K562 (cell line): Measurements from ENCODE around the gene LMAN2L. TPM values are rescaled to one million over a fixed set of nuclear protein-coding genes. Genes with fewer than 3 reads are reported as not detected.

Source experiments
- ATAC-seq: fragments of 200-7000 bp; cut with Tn5 transposase; 3 replicates; pipeline ENCODE4 v1.9.1; 2020; ENCODE audit warnings: moderate library complexity
- BruUV-seq: library from RNA; stranded (reverse); fragments of 400-500 nt; replicated peaks from 2 replicates; lab custom pipeline; 2021; lab: Mats Ljungman, UMichigan
- CTCF ChIA-PET: fragments of 300-600 bp; formaldehyde crosslinking; extraction: SDS; loops from one replicate; lab custom pipeline; 2021; ENCODE audit warnings: low intra/inter-chr PET ratio; lab: Yijun Ruan, JAX
- POLR2A ChIA-PET: fragments of 300-600, 350-650 bp; sonication (Branson Sonifier 250); formaldehyde crosslinking; extraction: SDS; loops from one replicate; lab custom pipeline; 2021; ENCODE audit warnings: antibody characterized with exemption, inconsistent platforms; lab: Yijun Ruan, JAX
- DNase-seq, 4 experiments: peaks; one replicate each; pipeline versions ENCODE4 v3.0.0 to v3.0.0-alpha.2; 2011 to 2018; ENCODE audit warnings: low spot score in 3 of 4, mixed read lengths in 3 of 4; ENCODE audit errors: extremely low read depth in 1 of 4
- FAIRE-seq: peaks from 2 replicates; lab custom pipeline; 2011; peaks lifted over from hg19 to GRCh38; lab: Jason Lieb, UNC
- H2AFZ ChIP-seq: 2 replicates; pipeline ENCODE4 v1.6.0; 2011; ENCODE audit warnings: low read depth, low read length, control low read depth, inconsistent platforms
- H3K27ac ChIP-seq: fragments of 200-600 bp; 3 replicates; pipeline ENCODE4 v1.8.0; 2011; ENCODE audit warnings: low read depth, mild to moderate bottlenecking, control low read depth, inconsistent platforms, low read length, moderate library complexity, mixed read lengths; ENCODE audit errors: extremely low read depth
- H3K27me3 ChIP-seq, 2 experiments: fragments of 300-600 bp in 1 of 2; 2 replicates in 1 of 2; 3 replicates in 1 of 2; pipeline versions ENCODE4 v1.6.0 to v1.8.0; 2011; ENCODE audit warnings: inconsistent platforms in 2 of 2, low read length in 2 of 2, mild to moderate bottlenecking in 1 of 2, mixed read lengths in 1 of 2, moderate library complexity in 1 of 2; ENCODE audit not compliant: control insufficient read depth in 2 of 2, insufficient read depth in 2 of 2
- H3K36me3 ChIP-seq: fragments of 300-600 bp; 3 replicates; pipeline ENCODE4 v1.8.0; 2011; ENCODE audit warnings: mild to moderate bottlenecking, low read length, inconsistent platforms; ENCODE audit not compliant: control insufficient read depth, insufficient read depth
- H3K4me1 ChIP-seq, 2 experiments: fragments of 200-600 bp in 1 of 2; replicated peaks in 1 of 2; 2 replicates in 1 of 2; 3 replicates in 1 of 2; pipeline versions ENCODE4 v1.5.1 to v1.8.0; 2011; ENCODE audit warnings: inconsistent platforms in 2 of 2, low read length in 2 of 2, mild to moderate bottlenecking in 1 of 2, mixed read lengths in 1 of 2, moderate library complexity in 1 of 2; ENCODE audit not compliant: control insufficient read depth in 2 of 2, insufficient read depth in 2 of 2
- H3K4me2 ChIP-seq: 2 replicates; pipeline ENCODE4 v1.6.1; 2011; ENCODE audit warnings: low read length, control low read depth, inconsistent platforms, mixed read lengths; ENCODE audit not compliant: insufficient read depth
- H3K4me3 ChIP-seq: fragments of 200-600 bp; sonication (generic), shearing (Covaris generic); 2 replicates; pipeline ENCODE4 v1.5.1; 2016; ENCODE audit warnings: control low read depth, inconsistent platforms
- H3K79me2 ChIP-seq: fragments of 200-600 bp; 3 replicates; pipeline ENCODE4 v1.8.0; 2011; ENCODE audit warnings: low read length, inconsistent platforms; ENCODE audit not compliant: control insufficient read depth, insufficient read depth
- H3K9ac ChIP-seq, 2 experiments: 2 replicates each; pipeline versions ENCODE4 v1.6.0 to v1.6.1; 2011; ENCODE audit warnings: low read depth in 2 of 2, low read length in 2 of 2, control low read depth in 1 of 2, inconsistent platforms in 1 of 2, mild to moderate bottlenecking in 1 of 2, mixed read lengths in 1 of 2; ENCODE audit not compliant: insufficient read depth in 1 of 2
- H3K9me1 ChIP-seq: one replicate; pipeline ENCODE4 v1.6.0; 2011; ENCODE audit warnings: inconsistent platforms, mild to moderate bottlenecking, low read length, moderate library complexity; ENCODE audit not compliant: control insufficient read depth, insufficient read depth
- H3K9me3 ChIP-seq: replicated peaks from 2 replicates; pipeline ENCODE4 v1.5.1; 2011; ENCODE audit warnings: low read depth, low read length, inconsistent platforms; ENCODE audit not compliant: control insufficient read depth, insufficient read depth
- H4K20me1 ChIP-seq: replicated peaks from 2 replicates; pipeline ENCODE4 v1.6.1; 2011; ENCODE audit warnings: low read length, inconsistent platforms, mixed read lengths; ENCODE audit not compliant: control insufficient read depth, insufficient read depth
- ARID2 ChIP-seq: fragments of 450-650 bp; IDR thresholded peaks from 2 replicates; pipeline ENCODE4 v1.6.1; 2017; ENCODE audit warnings: antibody characterized with exemption, mild to moderate bottlenecking
- CREM ChIP-seq: IDR thresholded peaks from 2 replicates; pipeline ENCODE4 v1.6.1; 2014; ENCODE audit warnings: antibody characterized with exemption, low read depth
- ESRRA ChIP-seq: fragments of 450-650 bp; IDR thresholded peaks from 2 replicates; pipeline ENCODE4 v1.6.1; 2014; ENCODE audit warnings: low read depth, mild to moderate bottlenecking, moderate library complexity, borderline replicate concordance
- FOXA3 ChIP-seq, 2 experiments: fragments of 450-650 bp in 1 of 2; sonication (generic) in 1 of 2; formaldehyde crosslinking; IDR thresholded peaks in 1 of 2; conservative IDR thresholded peaks in 1 of 2; 2 replicates each; pipeline versions ENCODE4 v1.4.0 to v1.8.0; 2020 to 2022; ENCODE audit warnings: mild to moderate bottlenecking in 2 of 2, missing genetic modification reagents in 1 of 2
- FUS ChIP-seq: fragments of 200-400 bp; formaldehyde crosslinking; optimal IDR thresholded peaks from 2 replicates; pipeline ENCODE3; 2017; ENCODE audit warnings: low read depth, low read length
- GABPB1 ChIP-seq: sonication (generic); formaldehyde crosslinking; IDR thresholded peaks from 2 replicates; pipeline ENCODE4 v1.8.0; 2022; ENCODE audit warnings: mild to moderate bottlenecking, missing genetic modification reagents
- HES1 ChIP-seq: fragments of 450-650 bp; IDR thresholded peaks from 2 replicates; pipeline ENCODE4 v1.6.1; 2016; ENCODE audit warnings: low read depth, mild to moderate bottlenecking, moderate library complexity
- HMBOX1 ChIP-seq: sonication (generic); IDR thresholded peaks from 2 replicates; pipeline ENCODE4 v1.6.1; 2016
- HMG20A ChIP-seq: fragments of 450-650 bp; formaldehyde crosslinking; conservative IDR thresholded peaks from 2 replicates; pipeline ENCODE4 v1.4.0; 2020; ENCODE audit warnings: mild to moderate bottlenecking, mixed read lengths
- HNRNPLL ChIP-seq: fragments of 200-400 bp; formaldehyde crosslinking; IDR thresholded peaks from 2 replicates; pipeline ENCODE4 v1.6.1; 2017; ENCODE audit warnings: low read length, low read depth, mild to moderate bottlenecking; ENCODE audit not compliant: poor library complexity, severe bottlenecking
- MCM2 ChIP-seq: fragments of 450-650 bp; IDR thresholded peaks from 2 replicates; pipeline ENCODE4 v1.6.1; 2017; ENCODE audit warnings: low read depth, mild to moderate bottlenecking
- MCM3 ChIP-seq: fragments of 450-650 bp; IDR thresholded peaks from 2 replicates; pipeline ENCODE4 v1.6.1; 2016
- NFIC ChIP-seq: fragments of 450-650 bp; IDR thresholded peaks from 2 replicates; pipeline ENCODE4 v1.6.1; 2017; ENCODE audit warnings: mild to moderate bottlenecking, inconsistent platforms
- POLR3A ChIP-seq: IDR thresholded peaks from 2 replicates; pipeline ENCODE4 v1.6.1; 2011; ENCODE audit warnings: borderline replicate concordance, mild to moderate bottlenecking, moderate library complexity; ENCODE audit not compliant: insufficient read length, insufficient read depth; ENCODE audit errors: extremely low read depth
- RBFOX2 ChIP-seq: fragments of 200-400 bp; formaldehyde crosslinking; IDR thresholded peaks from 2 replicates; pipeline ENCODE4 v1.6.1; 2017; ENCODE audit warnings: low read depth, mild to moderate bottlenecking, low read length, moderate library complexity
- SMAD3 ChIP-seq: fragments of 450-650 bp; formaldehyde crosslinking; conservative IDR thresholded peaks from 2 replicates; pipeline ENCODE4 v1.4.0; 2020; ENCODE audit warnings: mild to moderate bottlenecking
- VEZF1 ChIP-seq: fragments of 200-800 bp; sonication (Bioruptor generic); IDR thresholded peaks from 2 replicates; pipeline ENCODE4 v1.6.1; 2017; ENCODE audit warnings: missing genetic modification characterization, missing compliant biosample characterization
- ZFP36 ChIP-seq: fragments of 150-350 bp; IDR thresholded peaks from 2 replicates; pipeline ENCODE4 v1.6.1; 2018; ENCODE audit warnings: low read length, low read depth; ENCODE audit not compliant: partially characterized antibody
- ZNF217 ChIP-seq: sonication (generic); formaldehyde crosslinking; IDR thresholded peaks from 2 replicates; pipeline ENCODE4 v1.8.0; 2022; ENCODE audit warnings: mild to moderate bottlenecking, missing genetic modification reagents
- WGBS: fragments of 100-300 bp; shearing (Covaris generic); methylation state at CpG from one replicate; pipeline ENCODE4 v1.1.6; 2016; ENCODE audit warnings: low coverage, mixed read lengths; ENCODE audit not compliant: insufficient coverage; ENCODE audit errors: missing lambda C conversion rate; 5-methylcytosine and 5-hydroxymethylcytosine counted together
- in situ Hi-C: fragments of 300-500 bp; cut with MboI; formaldehyde crosslinking; loops from 4 replicates; pipeline ENCODE4 v1.15.0; 2018; ENCODE audit warnings: inconsistent platforms, mixed read lengths
- intact Hi-C: fragments of 100-400 bp; cut with micrococcal nuclease; formaldehyde crosslinking; loops from 2 replicates; pipeline ENCODE4 v1.14.2; 2022
- polyA plus RNA-seq, 8 experiments: library from polyadenylated mRNA; depleted of rRNA in 4 of 8; stranded (reverse) in 5 of 8; unstranded in 3 of 8; fragments of >200 nt; fragmentation: Nextera tagmentation in 2 of 8; fragmentation: Illumina TruSeq in 1 of 8; extraction: Ambion mirVana in 2 of 8; extraction: Trizol in 1 of 8; gene quantifications; 2 replicates each; pipeline versions ENCODE4 v1.2.1 to v1.2.3, GENCODE V29; 2011 to 2014; ENCODE audit warnings: inconsistent platforms in 1 of 8, missing spikeins in 1 of 8
- total RNA-seq, 7 experiments: library from RNA; depleted of rRNA in 6 of 7; stranded (reverse); fragments of >200 nt in 6 of 7; fragmentation: Illumina TruSeq in 2 of 7; extraction: Trizol in 2 of 7; gene quantifications; 2 replicates each; pipeline versions ENCODE4 v1.2.1 to v1.2.3, GENCODE V29; 2011 to 2021; ENCODE audit warnings: low replicate concordance in 1 of 7

The LMAN2L gene
- total and polyA plus RNA-seq, 9 of the 15 experiments (the other 6 are each of a cell fraction or from before 2014, with no cell fraction given), result 7.2 to 37.7 (median 12.5) TPM

DNA sequence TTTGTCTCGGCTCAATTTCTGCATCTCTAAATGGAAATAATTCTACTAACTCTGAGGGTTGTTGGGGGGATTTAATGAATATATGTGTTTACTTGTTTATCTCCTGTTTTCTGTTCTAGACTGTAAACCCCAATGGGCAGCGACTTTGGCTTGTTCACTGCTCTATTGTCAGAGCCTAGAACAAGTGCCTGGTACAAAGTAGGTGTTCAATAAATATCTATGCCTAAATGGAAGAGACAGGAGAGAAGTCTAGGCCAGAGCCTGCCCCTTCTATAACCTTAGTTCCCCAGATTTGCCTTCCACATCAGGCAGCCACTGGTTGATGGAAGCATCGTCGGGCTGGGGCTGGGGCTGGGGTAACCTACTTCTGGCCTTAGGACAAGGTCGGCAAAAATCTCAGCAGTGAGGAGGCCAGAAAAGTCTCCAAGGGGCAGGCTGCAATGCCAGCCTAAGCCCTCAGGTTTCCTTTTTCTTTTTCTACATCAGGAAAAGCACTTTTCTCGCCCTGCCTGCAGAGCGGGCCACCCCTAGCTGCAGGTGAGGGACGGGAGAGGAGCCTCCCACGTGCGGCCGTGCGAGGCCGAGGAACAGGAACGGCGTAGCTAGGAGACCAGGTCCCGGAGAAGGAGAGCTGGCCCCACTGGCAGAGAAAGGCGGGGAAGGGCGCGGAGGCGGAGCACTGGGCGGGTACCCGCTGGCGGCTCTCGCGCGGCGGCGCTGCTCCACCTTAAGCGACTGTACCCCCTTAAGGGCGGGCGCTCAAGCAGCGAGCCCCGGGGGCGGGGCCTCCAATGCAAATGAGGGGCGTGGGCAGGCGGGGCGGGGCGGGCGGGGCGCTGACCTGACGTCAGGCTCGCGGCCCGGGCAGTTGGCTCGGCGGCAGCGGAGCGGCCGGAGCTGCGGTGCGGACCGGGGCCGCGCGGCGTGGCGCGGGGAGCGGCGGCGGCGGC is 20.4 kb upstream of the LMAN2L start, which contains the start of gene CNNM4:
TSS of gene CNNM4 (plus strand) at position 867 of the 950 bp plus-strand sequence. CDS start 98 bp downstream, outside the sequence.
- BruUV-seq, result no TSS peak
- H3K9ac ChIP-seq, result peak within 1 kb of the TSS; percentile 76 to 100
- no peak for TF ChIP-seq SMAD3 (CRISPR knock-in tag)
- peak; percentile 28; the same call in 1 of the 2 replicates for TF ChIP-seq GABPB1
- no peak for TF ChIP-seq ZFP36
- no peak for TF ChIP-seq MCM2
- TF ChIP-seq CREM, result peak; percentile 43; the same call in 1 of the 2 replicates
- no peak for TF ChIP-seq ESRRA
- no peak for TF ChIP-seq ZNF217 (CRISPR knock-in tag)
- TF ChIP-seq HMBOX1, result no peak
- no peak for TF ChIP-seq POLR3A
- no peak for TF ChIP-seq HNRNPLL
- no peak for TF ChIP-seq ARID2
- TF ChIP-seq MCM3, result no peak
- no peak for TF ChIP-seq HMG20A
- TF ChIP-seq RBFOX2, result peak; percentile 65; the same call in 1 of the 2 replicates
- no peak for TF ChIP-seq FOXA3 (CRISPR knock-in tag; conservative IDR thresholded peaks at IDR 0.05 in 1 of 2, IDR thresholded peaks at IDR 0.05 in 1 of 2)
- TF ChIP-seq NFIC, result no peak
- no peak for TF ChIP-seq HES1
- no peak for TF ChIP-seq FUS
- TF ChIP-seq VEZF1 (CRISPR knock-in tag), result peak; percentile 90

More for the DNA sequence above, 20.4 kb upstream of the LMAN2L start, which contains the start of gene CNNM4:
- FAIRE-seq (no peak), DNase-seq (peak; percentile 93 to 96 (median 96)), ATAC-seq (peak; percentile 87)
- POLR2A ChIA-PET, result interaction anchor here (0.7 to 3.5 kb wide), 6 partner anchors 10 to 222 kb away, joined by 3 to 15 read pairs (median 4); no protein-coding TSS in a partner anchor
- Histone ChIP-seq H4K20me1 (peaks cover 5% of the 10 kb centered on the region; the same call in 1 of the 2 replicates), H2AFZ (peak within 1 kb of the TSS; percentile 99), H3K36me3 (no peaks in the 10 kb centered on the region), H3K27ac (peak within 1 kb of the TSS; percentile 77), H3K27me3 (no peaks in the 10 kb centered on the region; a peak in 1 of 5 replicates), H3K9me1 (peaks cover 7% of the 10 kb centered on the region), H3K4me3 (peak within 1 kb of the TSS; percentile 54), H3K4me1 (peaks cover 34 to 45% of the 10 kb centered on the region in 2 experiments), H3K9me3 (no peaks in the 10 kb centered on the region), H3K4me2 (peak within 1 kb of the TSS; percentile 99), H3K79me2 (peaks cover 35% of the 10 kb centered on the region)
- intact Hi-C loops, result loop anchor here (5.0 kb wide), 3 partner anchors 57 to 208 kb away; partner anchors contain the start of genes CNNM3 and KANSL3
- 9% methylated on average over 34 of the region's 62 CpGs for WGBS
- in situ Hi-C loops, result no loop called here
- CTCF ChIA-PET, result interaction anchor here (0.6 kb wide), 1 partner anchor 20 kb away, joined by 3 read pairs; no protein-coding TSS in a partner anchor
